GM18909 (cell line): ENCODE data around the gene GMPR2.

ENCODE experiments used
- ATAC-seq: cut with Tn5 transposase; IDR thresholded peaks from one replicate; pipeline ENCODE4 v1.9.1; 2021; ENCODE audit warnings: mild to moderate bottlenecking; ENCODE audit not compliant: unreplicated experiment, poor library complexity

GMPR2 gene

DNA sequence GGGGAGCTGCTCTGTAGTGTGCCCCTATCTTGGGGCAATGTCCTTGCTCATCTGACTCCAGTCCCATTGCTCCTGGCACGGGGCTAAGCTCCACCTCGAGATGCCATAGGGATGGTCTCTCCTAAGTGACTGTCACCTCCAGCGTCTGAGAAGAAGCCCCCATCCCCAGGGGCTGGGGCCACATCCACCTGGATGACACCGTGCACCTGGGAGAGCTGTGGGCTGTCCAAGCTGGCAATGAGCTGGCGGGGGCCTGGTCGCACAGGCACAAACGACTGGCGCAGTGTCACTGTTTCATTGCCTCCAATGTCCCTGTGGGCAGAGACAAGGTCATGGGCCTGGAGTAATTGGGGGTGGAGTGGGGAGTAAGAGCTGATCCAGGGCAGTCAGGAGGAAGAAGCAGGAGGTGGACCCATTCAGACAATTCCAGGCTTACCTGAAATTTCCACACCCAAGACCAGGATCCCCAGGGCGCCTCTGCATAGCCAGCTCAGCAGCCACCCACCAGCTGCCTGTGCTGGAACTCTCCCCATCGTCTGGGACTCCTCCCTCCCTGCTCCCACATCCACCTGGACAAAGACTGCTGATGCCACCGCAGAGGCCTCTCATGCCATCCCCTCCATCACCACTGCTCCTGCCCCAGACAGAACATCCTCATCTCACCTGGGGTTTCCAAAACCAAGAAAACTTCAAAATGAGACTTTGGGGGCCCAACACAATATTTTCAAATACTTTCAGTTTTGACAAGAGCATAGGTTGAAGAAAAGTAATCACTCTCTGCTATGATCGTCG lies 16.7 kb downstream of the GMPR2 start:
- no peak for ATAC-seq

DNA sequence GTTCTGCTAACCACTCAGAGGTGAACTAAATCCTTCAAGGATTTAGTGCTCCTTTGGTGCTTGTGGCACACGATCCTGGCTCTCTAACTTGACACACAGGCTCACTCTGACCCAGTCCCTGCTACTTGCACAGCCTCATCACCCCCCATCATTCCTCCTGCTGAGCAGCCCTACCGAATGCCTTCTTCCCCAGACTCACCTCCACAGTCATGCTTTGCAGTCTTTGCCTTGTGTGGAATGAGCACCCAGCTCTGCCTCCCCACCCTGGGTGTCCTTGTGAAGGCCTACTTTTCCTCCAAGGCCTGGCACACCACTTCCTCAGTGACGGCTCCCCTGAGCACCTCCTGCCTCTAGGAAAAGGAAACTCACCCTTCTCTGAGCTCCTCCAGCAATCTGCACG lies 17.6 kb downstream of the GMPR2 start:
- no peak for ATAC-seq

DNA sequence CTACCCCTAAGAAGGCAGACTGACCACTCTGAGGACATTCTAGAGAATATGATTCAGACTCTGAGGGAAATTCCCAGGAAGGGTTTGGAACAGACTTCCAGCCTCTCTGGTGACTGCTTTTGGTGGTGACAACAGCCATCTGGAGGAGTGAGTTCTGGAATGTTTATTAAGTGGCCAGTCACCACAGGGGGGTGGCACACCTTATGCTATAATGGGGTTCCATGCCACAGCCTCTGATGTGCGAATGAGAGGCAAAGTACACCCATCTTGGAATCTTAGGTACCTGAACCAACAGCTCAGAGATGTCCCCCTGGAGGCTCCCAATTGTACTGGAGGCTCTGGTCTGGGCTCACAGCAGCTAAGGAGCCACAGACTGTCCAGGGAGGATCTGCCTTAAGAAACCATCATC lies 19.2 kb downstream of the GMPR2 start:
- no peak for ATAC-seq

DNA sequence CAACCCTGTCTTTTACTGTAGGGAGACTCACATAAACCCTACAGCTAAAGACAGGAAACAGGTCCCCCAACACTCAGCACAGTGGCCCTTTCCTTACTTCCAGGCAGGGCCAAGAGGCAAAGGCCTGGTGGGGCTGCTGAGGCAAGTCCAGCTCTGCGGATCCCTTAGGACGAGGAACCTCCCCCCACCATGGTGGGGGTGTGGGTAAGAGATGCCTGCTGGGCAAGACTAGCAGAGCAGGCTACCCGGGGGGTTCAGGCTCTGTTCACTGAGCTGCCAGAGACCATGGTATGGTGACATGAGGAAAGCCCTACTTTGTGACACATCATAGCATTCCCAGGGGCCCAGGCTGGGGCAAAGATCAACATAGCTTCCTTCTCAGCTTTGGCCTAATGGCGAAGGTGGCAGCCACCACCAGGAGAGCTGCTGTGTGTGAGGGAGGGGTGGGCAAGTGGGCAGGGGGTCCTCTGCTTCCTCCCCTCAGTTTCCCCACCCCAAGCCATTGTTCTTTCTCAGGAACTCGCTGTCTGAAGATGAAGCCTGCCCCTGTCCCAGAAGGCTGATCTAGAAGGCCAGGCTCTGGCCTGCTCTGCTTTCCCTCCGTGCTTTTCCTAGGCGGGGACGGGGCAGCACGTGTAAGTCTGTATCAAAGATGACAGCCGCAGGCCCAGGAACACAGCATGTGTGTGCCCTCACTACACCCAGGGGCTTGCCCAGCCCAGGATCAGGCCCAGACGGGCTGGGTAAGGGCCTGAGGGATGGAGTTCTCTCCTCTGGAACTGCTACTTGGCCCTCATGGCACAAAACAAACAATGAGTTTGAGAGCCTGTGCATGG lies 19.8 kb downstream of the GMPR2 start:
- ATAC-seq, result no peak

DNA sequence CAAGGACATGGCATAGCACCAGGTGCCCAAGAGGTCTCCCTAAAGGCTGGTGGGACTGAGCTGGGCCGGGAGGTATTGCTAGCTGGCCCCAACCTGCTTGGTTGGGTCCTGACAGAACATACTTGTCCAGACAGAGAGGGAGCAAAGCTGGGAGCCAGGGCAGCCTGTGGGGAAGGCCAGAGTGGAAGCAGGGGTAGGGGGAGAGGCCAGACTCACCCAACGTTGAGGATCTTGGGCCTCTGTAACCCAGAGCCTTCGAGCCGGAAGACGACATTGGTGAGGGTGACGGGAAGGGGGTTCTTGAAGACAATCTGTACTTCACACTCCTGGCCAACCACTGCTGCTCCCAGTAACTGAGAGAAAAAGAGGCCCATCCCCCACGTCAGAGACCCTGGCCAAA lies 21.2 kb downstream of the GMPR2 start:
- no peak for ATAC-seq

DNA sequence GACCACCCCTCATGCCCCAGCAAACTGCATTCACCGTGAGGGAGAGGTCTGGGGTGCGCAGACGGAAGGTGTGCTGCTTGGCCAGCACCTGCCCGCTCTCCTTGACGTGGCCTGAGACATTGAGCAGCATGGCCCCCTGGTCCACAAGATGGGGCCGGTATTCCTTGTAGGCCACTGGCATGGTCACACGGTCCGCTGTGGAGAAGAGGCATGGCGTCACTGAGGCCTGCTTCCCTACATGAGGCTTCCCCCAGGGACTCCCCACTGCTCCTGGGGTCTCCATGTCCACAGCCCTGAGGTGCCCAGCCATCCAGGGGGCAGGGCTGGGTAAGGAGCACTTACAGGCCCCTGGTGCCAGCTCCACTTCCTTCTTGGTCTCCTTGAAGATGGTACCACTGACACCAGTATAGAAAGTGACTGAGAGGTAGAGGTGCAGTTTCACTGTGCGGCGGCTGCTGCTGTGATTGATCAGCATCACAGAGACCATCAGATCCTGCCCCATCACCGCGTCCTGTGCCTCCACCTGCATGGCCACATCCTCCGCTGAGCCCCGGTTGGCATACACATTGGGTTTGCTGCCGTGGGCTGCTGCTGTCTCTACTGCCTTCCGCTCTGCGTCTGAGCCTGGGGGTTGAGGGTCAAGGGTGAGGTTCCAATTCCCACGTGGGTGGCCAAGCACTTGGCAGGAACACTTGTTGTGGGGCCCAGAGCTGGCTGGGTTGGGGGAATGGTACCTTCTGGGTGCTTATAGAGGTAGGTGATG lies 22.1 kb downstream of the GMPR2 start:
- no peak for ATAC-seq

DNA sequence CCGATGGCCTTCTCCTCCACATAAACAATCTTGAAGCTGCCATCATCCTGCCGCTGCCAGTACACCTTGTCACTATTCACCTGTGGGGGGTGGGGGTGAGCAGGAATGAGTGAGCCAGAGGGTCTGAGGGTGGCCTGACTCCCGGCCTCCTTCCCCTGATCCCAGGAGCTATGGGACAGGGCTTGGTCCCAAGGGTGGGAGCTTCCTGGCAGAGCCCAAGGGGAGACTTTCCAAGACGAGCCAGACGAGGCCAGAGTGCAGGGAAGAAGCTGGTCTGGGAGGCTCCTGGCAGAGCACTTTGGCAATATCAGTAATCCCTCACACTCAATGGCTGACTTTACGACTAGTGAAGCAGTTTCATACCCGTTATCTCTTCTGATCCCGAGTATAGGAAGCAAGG lies 22.7 kb downstream of the GMPR2 start:
- no peak for ATAC-seq

DNA sequence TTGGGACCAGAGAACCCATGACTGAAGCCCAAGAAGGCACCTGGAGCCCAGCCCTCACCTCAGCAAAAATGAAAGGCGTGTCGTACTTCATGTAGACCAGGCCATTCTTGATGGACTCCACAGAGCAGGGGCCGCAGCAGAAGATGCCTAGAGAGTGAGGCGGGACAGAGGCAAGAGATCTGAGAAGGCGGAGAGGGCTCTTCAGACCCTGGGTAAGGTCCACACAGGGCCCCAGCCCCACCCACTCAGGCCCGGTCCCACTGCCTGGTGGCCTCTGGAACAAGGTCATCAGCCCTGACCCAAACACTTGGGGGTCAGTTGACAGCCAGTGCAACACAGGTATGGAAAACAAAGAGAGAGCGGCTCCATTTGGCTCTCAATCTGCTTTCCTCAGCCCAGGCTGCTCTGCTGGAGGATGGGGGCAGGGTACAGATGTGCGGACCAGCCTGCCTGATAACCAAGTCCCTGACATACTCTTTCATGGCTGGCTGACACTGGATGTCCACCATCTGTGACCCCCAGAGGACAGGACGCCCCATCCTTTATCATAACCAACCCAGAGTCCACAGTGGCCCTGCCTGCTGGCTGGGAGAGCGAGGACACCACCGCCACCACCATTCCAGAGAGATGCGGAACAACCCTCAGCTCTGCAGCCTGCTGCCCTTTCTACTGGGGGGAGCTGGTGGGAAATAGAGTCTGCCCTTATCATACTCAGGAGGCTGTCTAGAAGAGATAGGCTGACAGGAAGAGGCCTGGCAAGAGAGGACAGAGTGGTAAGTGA lies 23.4 kb downstream of the GMPR2 start:
- no peak for ATAC-seq

DNA sequence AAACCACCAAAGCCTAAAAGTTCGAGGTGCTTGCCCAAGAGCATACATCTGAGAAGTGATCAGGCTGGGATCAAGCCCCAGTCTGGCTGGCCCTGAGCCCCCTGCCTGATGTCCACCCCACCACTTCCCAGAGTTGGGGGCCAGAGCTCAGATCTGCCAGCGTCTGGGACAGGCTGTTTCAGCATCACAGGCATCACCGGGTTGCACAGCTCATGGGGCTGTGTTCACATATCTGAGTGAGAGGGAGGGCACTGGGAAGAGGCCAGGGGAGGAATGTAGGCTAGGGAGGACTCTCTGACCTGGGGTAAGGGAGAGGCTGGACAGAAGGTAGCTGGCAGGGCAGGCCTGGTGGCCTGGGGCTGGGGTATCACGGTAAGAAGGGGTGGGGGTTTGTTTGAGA lies 24.2 kb downstream of the GMPR2 start:
- ATAC-seq, result no peak

DNA sequence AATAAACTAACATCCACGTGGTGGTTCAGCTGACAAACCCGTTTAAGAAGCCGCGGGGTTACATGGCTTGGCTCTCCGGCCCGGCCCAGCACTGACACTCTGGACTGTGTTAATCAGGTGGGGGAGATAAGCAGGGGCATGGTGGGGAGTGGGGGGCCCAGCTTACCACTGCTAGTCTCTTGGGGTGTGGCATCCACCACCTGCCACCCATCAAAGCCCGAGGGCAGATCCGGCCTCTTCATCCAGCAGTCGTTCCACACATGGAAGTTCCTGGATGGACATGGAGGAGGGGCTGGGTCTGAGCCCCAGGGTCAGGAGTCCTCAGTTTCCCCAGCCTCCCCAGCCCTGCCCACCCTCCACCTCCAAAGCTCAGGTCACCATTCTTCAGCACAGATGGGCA lies 25.4 kb downstream of the GMPR2 start:
- no peak for ATAC-seq

DNA sequence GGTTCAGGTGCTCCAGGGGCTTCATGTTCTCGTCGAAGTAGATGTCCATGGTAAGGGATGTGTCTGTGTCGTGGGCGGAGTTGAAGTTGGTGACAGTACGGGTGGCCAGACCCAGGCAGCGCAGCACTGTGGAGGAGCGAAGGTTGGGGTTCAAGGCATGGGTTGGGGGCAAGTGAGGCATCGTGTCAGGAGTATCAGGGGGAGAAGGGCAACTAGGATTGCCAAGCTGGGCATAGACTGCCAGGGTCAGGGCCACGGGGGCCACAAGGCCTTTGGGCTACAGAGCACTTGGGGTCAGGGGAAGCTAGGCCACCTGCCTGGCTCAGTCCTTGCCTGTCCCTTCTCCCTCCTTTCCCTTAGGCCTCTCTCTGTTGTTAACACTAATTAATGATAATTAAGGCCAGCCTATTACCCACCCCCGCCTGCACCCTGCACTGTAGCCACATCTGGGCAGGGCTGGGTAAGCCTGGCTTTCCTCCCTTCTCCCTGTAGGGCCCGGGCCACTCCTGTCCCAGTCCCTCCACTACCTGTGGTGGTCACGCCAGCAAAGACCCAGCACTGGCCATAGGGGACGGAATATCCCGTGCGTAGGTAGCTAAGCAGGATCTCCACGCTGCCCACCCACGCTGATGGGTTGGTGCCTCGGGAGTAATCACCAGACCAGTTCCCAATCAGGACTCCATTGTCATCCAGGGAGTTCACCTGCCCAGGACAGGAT lies 26.0 kb downstream of the GMPR2 start:
- ATAC-seq, result no peak

DNA sequence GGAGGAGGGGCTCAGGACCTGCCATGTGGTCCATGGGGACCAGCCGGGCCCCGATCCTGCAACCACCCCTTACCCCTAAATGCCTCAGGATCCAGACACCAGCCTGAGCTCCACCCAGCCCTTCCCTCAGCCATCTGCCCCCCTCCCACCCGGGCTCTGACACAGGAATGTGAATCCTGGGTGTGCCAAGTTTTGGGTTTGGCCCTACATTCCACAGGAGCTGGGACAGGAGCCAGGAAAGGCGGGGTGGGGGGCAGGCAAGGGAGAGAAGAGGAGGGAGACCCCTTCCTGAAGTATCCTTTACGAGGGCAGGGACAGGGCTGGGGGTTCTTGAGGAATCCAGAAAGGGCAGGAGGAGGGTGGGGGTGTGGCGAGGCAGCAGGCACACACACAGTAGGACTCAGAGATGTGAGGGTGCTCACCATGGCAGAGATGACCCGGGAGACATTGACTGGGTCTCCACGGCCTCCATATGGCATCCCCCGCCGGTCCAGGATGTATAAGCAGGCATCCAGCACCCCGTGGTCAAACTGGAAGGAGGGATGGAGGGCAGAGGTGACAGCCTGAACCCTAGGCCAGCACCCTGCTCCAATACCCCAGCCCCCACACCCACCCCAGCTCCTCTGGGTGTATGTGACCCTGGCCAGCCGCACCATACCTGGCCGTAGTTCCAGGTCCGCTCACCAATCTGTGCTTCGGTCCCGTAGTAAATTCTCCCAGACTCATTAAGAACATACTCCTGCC lies 26.7 kb downstream of the GMPR2 start:
- ATAC-seq, result no peak

DNA sequence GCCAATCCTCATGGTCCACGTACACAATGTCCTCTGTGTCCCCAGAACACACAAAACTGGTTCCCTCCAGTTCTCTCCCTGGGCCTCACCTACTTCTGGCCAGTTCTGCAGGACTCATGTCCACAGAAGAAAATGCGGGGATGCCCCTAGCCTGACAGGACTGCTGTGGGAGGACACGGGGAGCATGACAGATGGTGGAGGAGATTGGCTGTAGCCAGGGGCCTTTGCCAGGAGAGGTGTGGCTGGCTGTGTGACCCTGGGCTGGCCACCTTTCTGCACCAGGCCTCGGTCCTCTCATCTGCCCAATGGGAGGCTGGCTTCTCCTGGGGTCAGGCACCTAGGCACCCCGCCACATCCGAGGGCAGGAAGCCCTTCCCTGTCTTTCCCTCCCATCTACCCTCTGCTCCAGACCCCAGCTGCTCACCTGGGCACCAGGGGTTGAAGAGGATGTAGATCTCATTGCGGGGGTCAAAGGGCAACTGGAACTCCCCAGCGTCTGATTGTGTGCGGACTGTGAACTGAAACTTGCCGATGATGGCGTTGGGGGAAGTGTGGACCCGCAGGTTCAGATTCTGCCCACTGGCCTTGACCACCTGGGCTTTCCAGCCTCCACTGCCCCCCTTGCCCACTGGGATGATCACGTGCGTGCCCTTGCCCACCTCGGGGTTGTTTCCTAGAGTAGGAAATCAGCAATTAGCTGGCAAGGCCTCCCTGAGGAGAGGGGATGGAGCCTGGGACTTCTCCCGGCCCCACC lies 27.5 kb downstream of the GMPR2 start:
- no peak for ATAC-seq

DNA sequence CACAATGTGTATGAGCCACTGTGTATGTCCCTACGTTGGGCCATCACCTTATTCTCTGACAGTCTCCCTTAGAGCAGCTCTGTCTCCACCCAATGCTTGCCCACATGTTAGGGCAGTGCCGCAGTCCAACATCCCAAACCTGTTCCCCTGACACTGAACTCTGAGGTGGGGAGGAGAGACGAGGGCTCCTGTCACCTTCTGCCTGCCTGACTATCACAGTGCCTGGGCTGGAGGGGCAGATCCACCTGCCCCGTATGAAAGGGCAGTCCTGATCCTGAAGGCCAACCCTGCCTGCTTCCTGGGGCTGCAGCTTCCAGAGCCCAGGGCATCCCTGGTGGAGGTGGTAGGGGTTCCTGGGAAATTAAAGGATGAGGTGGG lies 28.0 kb downstream of the GMPR2 start:
- ATAC-seq, result no peak

DNA sequence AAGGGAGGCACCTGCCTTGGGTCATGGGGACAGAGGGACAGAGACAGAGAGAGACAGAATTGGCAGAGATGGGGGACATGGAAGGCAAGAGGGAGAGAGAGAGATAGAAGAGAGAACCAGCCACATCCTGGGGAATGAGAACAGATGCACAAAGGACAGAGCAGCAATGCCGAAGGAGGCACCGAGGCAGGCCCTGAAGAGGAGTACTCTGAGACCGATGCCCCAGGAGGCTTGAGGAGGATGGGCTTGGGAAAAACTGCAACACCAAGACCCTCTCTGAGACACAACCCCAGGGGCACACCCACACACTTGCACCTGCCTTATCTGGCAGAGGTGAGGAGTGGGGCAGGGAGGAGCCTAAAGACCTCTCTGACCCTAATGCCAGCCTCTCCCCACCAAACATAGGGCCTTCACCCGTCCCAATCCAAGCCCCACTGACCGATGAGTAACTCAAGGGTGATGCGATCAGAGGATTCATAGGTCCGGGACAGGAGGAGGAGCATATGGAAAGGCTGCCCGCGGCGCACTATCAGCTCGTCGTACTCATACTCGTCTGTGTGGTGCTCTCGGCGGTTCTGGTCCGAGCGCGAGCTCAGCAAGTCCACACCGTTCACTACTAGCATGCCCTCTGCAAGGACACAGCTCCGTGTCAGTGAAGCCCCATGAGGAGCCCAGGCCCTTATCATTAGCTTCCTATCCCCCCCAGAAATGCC lies 28.7 kb downstream of the GMPR2 start:
- no peak for ATAC-seq

DNA sequence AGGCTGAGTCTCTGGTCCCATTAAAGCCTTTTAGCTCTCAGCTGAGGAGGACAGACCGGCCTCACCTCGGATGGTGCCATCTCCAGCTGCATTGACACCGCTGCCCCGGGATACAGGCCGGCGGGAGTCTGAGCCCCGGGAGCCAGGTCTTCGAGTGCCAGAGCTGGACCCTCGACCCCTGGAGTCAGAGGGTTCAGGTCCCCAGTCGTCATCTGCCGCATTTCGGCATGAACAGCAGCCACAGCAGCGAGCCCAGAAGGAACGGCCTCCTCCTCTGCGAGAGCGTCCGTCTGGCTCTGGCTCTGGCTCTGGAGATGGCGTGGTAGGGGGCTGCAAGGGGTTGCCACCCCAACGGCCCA lies 29.2 kb downstream of the GMPR2 start:
- ATAC-seq, result no peak

DNA sequence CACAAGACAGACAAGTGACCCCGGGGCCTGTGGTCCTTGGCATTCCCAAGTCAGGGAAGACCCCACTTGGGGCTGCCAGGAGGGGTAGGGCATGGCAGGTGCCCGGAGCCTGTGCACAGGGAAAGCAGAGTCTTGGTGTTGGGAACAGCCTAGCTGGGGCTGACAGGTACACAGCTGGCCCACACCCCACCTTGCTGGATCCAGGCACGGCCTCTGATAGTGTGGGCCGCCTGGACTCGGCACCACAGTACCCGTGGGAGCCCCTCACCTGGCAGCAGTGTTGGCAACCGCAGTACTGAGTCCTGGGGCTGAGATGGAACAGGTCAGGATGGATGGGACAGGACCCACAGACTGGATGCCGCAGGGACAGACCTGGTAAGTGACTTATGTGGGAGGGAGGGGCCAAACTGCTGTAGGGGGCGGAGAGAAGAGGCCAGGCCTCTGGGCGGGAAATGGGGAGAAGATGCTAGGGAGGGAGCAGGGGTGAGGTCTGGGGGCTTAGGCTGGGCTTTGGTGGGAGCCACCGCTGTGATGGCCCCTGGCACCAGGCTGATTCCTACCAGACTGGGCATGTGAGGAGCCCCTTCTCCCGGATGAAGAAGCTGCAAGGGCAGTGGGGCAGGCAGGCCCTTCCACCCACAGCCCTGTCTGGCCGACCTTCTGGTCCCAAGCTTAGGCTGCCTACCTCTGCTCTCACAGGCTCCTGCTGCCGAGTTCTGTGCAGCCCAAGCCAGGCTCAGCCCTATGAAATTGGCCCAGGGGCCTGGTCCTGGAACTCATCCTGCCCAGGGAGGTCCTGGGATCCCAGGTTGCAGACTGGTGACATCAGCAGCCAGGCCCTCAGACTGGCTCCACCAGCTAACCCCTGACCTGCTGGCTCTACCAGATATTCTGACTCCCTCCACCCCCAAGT lies 30.3 kb downstream of the GMPR2 start, which contains the start of gene TGM1:
Gene TGM1, minus strand, starts transcription at position 357 of the 913 bp plus-strand sequence. CDS start 825 bp downstream, outside the sequence.
- ATAC-seq, result no peak
